GM12878 (cell line): ENCODE data around the gene SUSD6. TPM values are rescaled to one million over a fixed set of nuclear protein-coding genes. Genes with fewer than 3 reads are reported as not detected.

Source experiments
- ATAC-seq: fragments of 200-7000 bp; cut with Tn5 transposase; 3 replicates; pipeline ENCODE4 v1.9.1; 2020; ENCODE audit warnings: mild to moderate bottlenecking, moderate library complexity
- BruUV-seq: library from RNA; stranded (reverse); fragments of 400-500 nt; replicated peaks from 2 replicates; lab custom pipeline; 2021; lab: Mats Ljungman, UMichigan
- CTCF ChIA-PET: fragments of 300-600 bp; sonication (Branson Sonifier 250); formaldehyde crosslinking; extraction: SDS; loops from one replicate; lab custom pipeline; 2021; ENCODE audit warnings: inconsistent platforms; lab: Yijun Ruan, JAX
- POLR2A ChIA-PET: fragments of 350-600 bp; formaldehyde crosslinking; extraction: SDS; loops from one replicate; lab custom pipeline; 2021; ENCODE audit warnings: inconsistent platforms; lab: Charles Lee
- RAD21 ChIA-PET: fragments of 300-600 bp; sonication (Branson Sonifier 250); formaldehyde crosslinking; loops from one replicate; lab custom pipeline; 2023; ENCODE audit warnings: antibody characterized with exemption; ENCODE audit not compliant: unreplicated experiment; lab: Charles Lee
- SMC1A ChIA-PET: fragments of 300-600 bp; sonication (Branson Sonifier 250); formaldehyde crosslinking; loops from one replicate; lab custom pipeline; 2023; ENCODE audit not compliant: unreplicated experiment, uncharacterized antibody; lab: Charles Lee
- DNase-seq: peaks from one replicate; pipeline ENCODE4 v3.0.0-alpha.2; 2011; ENCODE audit warnings: low read depth, low spot score
- FAIRE-seq: peaks from 3 replicates; lab custom pipeline; 2011; peaks lifted over from hg19 to GRCh38; lab: Jason Lieb, UNC
- H2AFZ ChIP-seq: 2 replicates; pipeline ENCODE4 v1.6.0; 2011; ENCODE audit warnings: low read depth, low read length, control low read depth; ENCODE audit not compliant: control insufficient read depth
- H3K27ac ChIP-seq: 2 replicates; pipeline ENCODE4 v1.5.1; 2011; ENCODE audit warnings: control low read depth; ENCODE audit not compliant: control insufficient read depth, insufficient read depth
- H3K27me3 ChIP-seq, 2 experiments: replicated peaks in 1 of 2; 2 replicates each; pipeline versions ENCODE4 v1.6.0 to v1.6.1; 2011; ENCODE audit warnings: low read length in 1 of 2; ENCODE audit not compliant: control insufficient read depth in 2 of 2, insufficient read depth in 2 of 2
- H3K36me3 ChIP-seq, 2 experiments: 2 replicates each; pipeline ENCODE4 v1.5.1; 2011; ENCODE audit warnings: low read length in 1 of 2; ENCODE audit not compliant: control insufficient read depth in 2 of 2, insufficient read depth in 2 of 2
- H3K4me1 ChIP-seq: 2 replicates; pipeline ENCODE4 v1.6.1; 2011; ENCODE audit warnings: mild to moderate bottlenecking, low read length, moderate library complexity, mixed read lengths; ENCODE audit not compliant: control insufficient read depth, insufficient read depth
- H3K4me2 ChIP-seq: 2 replicates; pipeline ENCODE4 v1.6.0; 2011; ENCODE audit warnings: control low read depth; ENCODE audit not compliant: control insufficient read depth, insufficient read depth
- H3K4me3 ChIP-seq: fragments of 200-600 bp; sonication (generic); 2 replicates; pipeline ENCODE4 v1.5.1; 2016
- H3K79me2 ChIP-seq: 2 replicates; pipeline ENCODE4 v1.6.0; 2011; ENCODE audit warnings: low read length; ENCODE audit not compliant: control insufficient read depth, insufficient read depth
- H3K9ac ChIP-seq: 2 replicates; pipeline ENCODE4 v1.8.0; 2011; ENCODE audit warnings: low read length, control low read depth, mixed read lengths; ENCODE audit not compliant: control insufficient read depth, insufficient read depth
- H3K9me3 ChIP-seq: replicated peaks from 3 replicates; pipeline ENCODE4 v1.5.1; 2011; ENCODE audit warnings: mild to moderate bottlenecking, low read length; ENCODE audit not compliant: control insufficient read depth, insufficient read depth
- H4K20me1 ChIP-seq: 2 replicates; pipeline ENCODE4 v1.6.0; 2011; ENCODE audit not compliant: control insufficient read depth, insufficient read depth
- CEBPZ ChIP-seq: fragments of 150-350 bp; IDR thresholded peaks from 2 replicates; pipeline ENCODE4 v1.6.1; 2016; ENCODE audit warnings: low read depth, low read length
- CTCF ChIP-seq, 3 experiments: IDR thresholded peaks in 2 of 3; conservative IDR thresholded peaks in 1 of 3; 2 replicates each; pipeline ENCODE4 v1.5.1; 2011; ENCODE audit warnings: low read depth in 3 of 3, low read length in 3 of 3, mild to moderate bottlenecking in 3 of 3, control low read depth in 2 of 3, moderate library complexity in 2 of 3, inconsistent platforms in 1 of 3, mixed read lengths in 1 of 3; ENCODE audit not compliant: control insufficient read depth in 2 of 3, insufficient read depth in 1 of 3; ENCODE audit errors: extremely low read depth in 1 of 3
- EP300 ChIP-seq, 2 experiments: fragments of 150-350 bp in 1 of 2; IDR thresholded peaks; 2 replicates each; pipeline ENCODE4 v1.6.1; 2011 to 2012; ENCODE audit warnings: low read depth in 2 of 2, low read length in 2 of 2, borderline replicate concordance in 1 of 2, improper control_type of control experiment in 1 of 2, inconsistent platforms in 1 of 2; ENCODE audit not compliant: control insufficient read depth in 1 of 2
- JUNB ChIP-seq: IDR thresholded peaks from 2 replicates; pipeline ENCODE4 v1.6.1; 2016; ENCODE audit warnings: antibody characterized with exemption, mild to moderate bottlenecking
- MLLT1 ChIP-seq: fragments of 450-650 bp; IDR thresholded peaks from 2 replicates; pipeline ENCODE4 v1.6.1; 2016; ENCODE audit warnings: mild to moderate bottlenecking
- MYB ChIP-seq: fragments of 150-350 bp; IDR thresholded peaks from 2 replicates; pipeline ENCODE4 v1.6.1; 2014; ENCODE audit warnings: mild to moderate bottlenecking, low read depth, low read length, borderline replicate concordance
- RAD21 ChIP-seq: IDR thresholded peaks from 2 replicates; pipeline ENCODE4 v1.6.1; 2011; ENCODE audit warnings: mild to moderate bottlenecking, low read depth, low read length, moderate library complexity; ENCODE audit not compliant: insufficient read depth
- RCOR1 ChIP-seq: conservative IDR thresholded peaks from 2 replicates; pipeline ENCODE4 v1.6.1; 2012; ENCODE audit warnings: low read depth, low read length, improper control_type of control experiment
- RUNX3 ChIP-seq: IDR thresholded peaks from 2 replicates; pipeline ENCODE4 v1.6.1; 2012; ENCODE audit warnings: low read length, inconsistent platforms
- SMC3 ChIP-seq: IDR thresholded peaks from 2 replicates; pipeline ENCODE4 v1.6.1; 2011; ENCODE audit warnings: low read length, improper control_type of control experiment, borderline replicate concordance
- SP1 ChIP-seq: IDR thresholded peaks from one replicate; pipeline ENCODE4 v1.6.1; 2011; ENCODE audit warnings: low read depth, low read length
- SUZ12 ChIP-seq: fragments of 200-600 bp; sonication (generic); IDR thresholded peaks from one replicate; pipeline ENCODE4 v1.6.1; 2018; ENCODE audit warnings: antibody characterized with exemption, mild to moderate bottlenecking; ENCODE audit not compliant: unreplicated experiment
- TARDBP ChIP-seq: IDR thresholded peaks from 2 replicates; pipeline ENCODE4 v1.6.1; 2016; ENCODE audit warnings: borderline replicate concordance
- YY1 ChIP-seq: IDR thresholded peaks from 2 replicates; pipeline ENCODE4 v1.6.1; 2011; ENCODE audit warnings: low read depth, mild to moderate bottlenecking, low read length
- ZNF24 ChIP-seq: fragments of 450-650 bp; IDR thresholded peaks from 2 replicates; pipeline ENCODE4 v1.6.1; 2017; ENCODE audit warnings: antibody characterized with exemption, mild to moderate bottlenecking
- WGBS: methylation state at CpG from one replicate; pipeline ENCODE4 v1.1.6; 2016; ENCODE audit warnings: low lambda C conversion rate; ENCODE audit not compliant: insufficient replicate concordance, insufficient coverage; ENCODE audit errors: missing lambda C conversion rate; 5-methylcytosine and 5-hydroxymethylcytosine counted together
- in situ Hi-C: fragments of 300-500 bp; cut with MboI; formaldehyde crosslinking; loops from 9 replicates; pipeline ENCODE4 v1.14.3; 2018; ENCODE audit warnings: mixed read lengths
- intact Hi-C: fragments of 100-400 bp; cut with micrococcal nuclease; formaldehyde crosslinking; loops from one replicate; pipeline ENCODE4 v1.14.2; 2022; ENCODE audit not compliant: unreplicated experiment
- polyA plus RNA-seq, 11 experiments: library from polyadenylated mRNA; depleted of rRNA in 4 of 11; unstranded in 6 of 11; stranded (reverse) in 5 of 11; fragments of >200 nt; fragmentation: Nextera tagmentation in 4 of 11; fragmentation: Illumina TruSeq in 1 of 11; extraction: Ambion mirVana in 4 of 11; extraction: Trizol in 1 of 11; gene quantifications; 1 replicate in 1 of 11; 2 replicates in 10 of 11; pipeline versions ENCODE4 v1.2.1 to v1.2.3, GENCODE V29; 2011 to 2016; ENCODE audit warnings: inconsistent platforms in 2 of 11, missing spikeins in 2 of 11, low read depth in 1 of 11
- total RNA-seq, 4 experiments: library from RNA; depleted of rRNA in 3 of 4; stranded (reverse); fragments of >200 nt in 3 of 4; fragmentation: Illumina TruSeq in 1 of 4; extraction: Trizol in 1 of 4; gene quantifications; 2 replicates each; pipeline versions ENCODE4 v1.2.1 to v1.2.3, GENCODE V29; 2013 to 2021

The SUSD6 gene
- total and polyA plus RNA-seq, 10 of the 15 experiments (the other 5 are each of a cell fraction or from before 2014, with no cell fraction given) = 6.6 to 39.8 (median 20.2) TPM

GRCh38 chr14:69574263-69574953, 37.0 kb upstream of the SUSD6 start, which contains the start of gene CCDC177:
TSS of gene CCDC177 (minus strand) at chr14:69574871. CDS start at chr14:69573622, 1,249 bp downstream.
- RAD21 ChIA-PET = interaction anchor here (1.0 kb wide), 2 partner anchors 332 to 333 kb away, joined by 3 to 4 read pairs; no protein-coding TSS in a partner anchor
- SMC1A ChIA-PET = interaction anchor here (0.9 to 1.2 kb wide), 4 partner anchors 25 to 333 kb away, joined by 3 to 4 read pairs (median 3); no protein-coding TSS in a partner anchor
- H3K79me2 ChIP-seq = no peaks in the 10 kb centered on the region
- in situ Hi-C loops = no loop called here
- CTCF ChIA-PET = interaction anchor here (0.6 to 2.4 kb wide), 13 partner anchors 11 to 334 kb away, joined by 3 to 20 read pairs (median 5); no protein-coding TSS in a partner anchor
- H3K4me3 ChIP-seq = no peak within 1 kb of the TSS
- H3K4me1 ChIP-seq = no peaks in the 10 kb centered on the region
- ATAC-seq = peak; percentile 93
- H3K9me3 ChIP-seq = no peaks in the 10 kb centered on the region; the same call in 2 of the 3 replicates
- no peak within 1 kb of the TSS for H3K27ac ChIP-seq
- POLR2A ChIA-PET = no interaction called here
- DNase-seq = no peak
- intact Hi-C loops = loop anchor here (2.0 to 10.0 kb wide), 2 partner anchors 100 to 332 kb away; no protein-coding TSS in a partner anchor
- WGBS = 5% methylated on average over 49 of the region's 52 CpGs
- peak; percentile 70 for TF ChIP-seq RAD21
- TF ChIP-seq EP300 (IDR thresholded peaks at IDR 0.05; ENCODE audit: borderline replicate concordance in 1 of 2, control insufficient read depth in 1 of 2, low read depth in 2 of 2, low read length in 2 of 2) = no peak
- TF ChIP-seq CEBPZ = no peak
- TF ChIP-seq RUNX3 = peak; percentile 21; the same call in 1 of the 2 replicates
- TF ChIP-seq SMC3 = peak; percentile 91
- TF ChIP-seq YY1 = peak; percentile 48; the same call in 1 of the 2 replicates
- TF ChIP-seq MLLT1 = no peak
- no peak for TF ChIP-seq JUNB
- TF ChIP-seq SUZ12 = peak; percentile 51
- no peak for TF ChIP-seq MYB
- TF ChIP-seq CTCF (IDR thresholded peaks at IDR 0.05 in 2 of 3, conservative IDR thresholded peaks at IDR 0.05 in 1 of 3; ENCODE audit: control insufficient read depth in 2 of 3, extremely low read depth in 1 of 3, insufficient read depth in 1 of 3, low read depth in 3 of 3, low read length in 3 of 3) = peak; percentile 77 to 88 (median 87)
- no peak for TF ChIP-seq RCOR1
- no peak for TF ChIP-seq ZNF24
- TF ChIP-seq SP1 = no peak
- TF ChIP-seq TARDBP = no peak
- no peaks in the 10 kb centered on the region for H3K36me3 ChIP-seq
- peaks cover 13 to 16% of the 10 kb centered on the region in 2 experiments for H3K27me3 ChIP-seq
- no peak within 1 kb of the TSS for H3K9ac ChIP-seq
- peak; percentile 18 for FAIRE-seq
- H3K4me2 ChIP-seq = peak within 1 kb of the TSS; percentile 60
- no peaks in the 10 kb centered on the region for H4K20me1 ChIP-seq
- no TSS peak for BruUV-seq
- H2AFZ ChIP-seq = no peak within 1 kb of the TSS
